OCI-LY7 (cell line): Measurements from ENCODE around the gene SLAMF8.

ENCODE experiments used
- CTCF ChIP-seq: fragments of 200-600 bp; sonication (generic); conservative IDR thresholded peaks from 2 replicates; pipeline ENCODE4 v1.5.1; 2014; ENCODE audit warnings: mild to moderate bottlenecking, antibody characterized with exemption, low read length, moderate library complexity, mixed read lengths
- EZH2phosphoT487 ChIP-seq: fragments of 200-600 bp; sonication (generic); IDR thresholded peaks from 2 replicates; pipeline ENCODE4 v1.6.1; 2018; ENCODE audit warnings: low read depth, borderline replicate concordance, mild to moderate bottlenecking, mixed run types, antibody characterized with exemption, low read length, moderate library complexity, mixed read lengths

GRCh38 chr1:159860456-159860855, 33.8 kb downstream of the SLAMF8 start:
- TF ChIP-seq CTCF (no peak), EZH2phosphoT487 (no peak)
